GM10248 (cell line): Measurements from ENCODE around the gene CCDC171.

Experiments
- CTCF ChIA-PET: fragments of 300-600 bp; sonication (Branson Sonifier 250); formaldehyde crosslinking; extraction: SDS; loops from one replicate; lab custom pipeline; 2021; ENCODE audit warnings: antibody characterized with exemption; lab: Yijun Ruan, JAX
- POLR2A ChIA-PET: fragments of 350-650 bp; sonication (Branson Sonifier 250); formaldehyde crosslinking; extraction: SDS; loops from one replicate; lab custom pipeline; 2020; ENCODE audit warnings: antibody characterized with exemption; lab: Yijun Ruan, JAX
- DNase-seq: peaks from one replicate; pipeline ENCODE4 v3.0.0; 2012; ENCODE audit errors: extremely low spot score
- CTCF ChIP-seq: IDR thresholded peaks from 2 replicates; pipeline ENCODE4 v1.5.1; 2012; ENCODE audit warnings: mild to moderate bottlenecking, low read depth; ENCODE audit errors: extremely low read depth, missing control alignments, control extremely low read depth

Gene CCDC171

GRCh38 chr9:15882883-15883282 lies 330.0 kb downstream of the CCDC171 start:
- TF ChIP-seq CTCF, result no peak
- CTCF ChIA-PET, result no interaction called here
- DNase-seq, result no peak
- POLR2A ChIA-PET, result no interaction called here

- CTCF ChIA-PET, result interaction anchor here (1.1 kb wide), 1 partner anchor 248 kb away, joined by 3 read pairs; no protein-coding TSS in a partner anchor
- DNase-seq, result no peak
- no peak for TF ChIP-seq CTCF
- POLR2A ChIA-PET, result no interaction called here
Measured at GRCh38 chr9:15885464-15885863, 332.6 kb downstream of the CCDC171 start.

GRCh38 chr9:15889555-15889954 lies 336.7 kb downstream of the CCDC171 start:
- DNase-seq, result no peak
- CTCF ChIA-PET, result no interaction called here
- POLR2A ChIA-PET, result no interaction called here
- no peak for TF ChIP-seq CTCF

- ChIA-PET CTCF (no interaction called here), POLR2A (no interaction called here)
Measured at GRCh38 chr9:15901572-15901971, 348.7 kb downstream of the CCDC171 start.

GRCh38 chr9:15909297-15909696 lies 356.5 kb downstream of the CCDC171 start:
- no peak for TF ChIP-seq CTCF
- ChIA-PET POLR2A (no interaction called here), CTCF (no interaction called here)
- no peak for DNase-seq

More at GRCh38 chr9:15901572-15901971, 348.7 kb downstream of the CCDC171 start:
- TF ChIP-seq CTCF, result no peak
- DNase-seq, result no peak

- ChIA-PET CTCF (no interaction called here), POLR2A (no interaction called here)
- no peak for DNase-seq
- TF ChIP-seq CTCF, result no peak
Measured at GRCh38 chr9:15915711-15916110, 362.9 kb downstream of the CCDC171 start.
